Measurements from ENCODE around the gene NID1. TPM values are rescaled to one million over a fixed set of nuclear protein-coding genes. Genes with fewer than 3 reads are reported as not detected.

The NID1 gene
- total RNA-seq, 1 donor from 2014 or later: 32.5 TPM

DNA sequence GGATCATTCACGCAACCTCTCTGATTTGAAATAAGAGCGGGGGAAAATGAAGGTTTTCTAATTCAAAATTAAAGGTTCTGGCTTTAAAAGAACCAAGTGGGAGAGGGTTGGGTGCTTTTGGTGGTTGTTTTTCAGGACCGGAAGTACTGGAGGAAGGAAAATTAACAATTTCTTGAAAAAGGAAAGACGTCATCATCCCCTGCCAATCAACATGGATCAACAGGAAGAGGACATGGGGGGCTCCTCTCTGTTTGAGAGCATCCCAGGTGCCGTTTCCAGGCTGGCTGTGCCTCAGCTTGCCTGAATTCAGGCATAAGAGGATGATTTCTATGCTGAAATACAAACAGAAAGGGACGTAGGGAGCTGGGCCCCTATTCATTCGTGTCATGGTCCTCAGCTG lies 21.6 kb upstream of the NID1 start:
- TF ChIP-seq CTCF (IDR thresholded peaks at IDR 0.05) (no peak), EZH2 (IDR thresholded peaks at IDR 0.05) (no peak), EZH2phosphoT487 (IDR thresholded peaks at IDR 0.05) (no peak)
- Histone ChIP-seq H3K27ac (no peak overlapping the region), H3K4me1 (no peaks in the 10 kb centered on the region), H3K79me2 (ENCODE audit: low read depth) (no peaks in the 10 kb centered on the region), H3K9ac (no peak overlapping the region), H3K36me3 (no peaks in the 10 kb centered on the region), H3K4me3 (no peak overlapping the region), H4K20me1 (ENCODE audit: low read depth) (no peaks in the 10 kb centered on the region), H3F3A (ENCODE audit: low read depth) (no peaks in the 10 kb centered on the region), H3K27me3 (no peaks in the 10 kb centered on the region), H3K9me3 (ENCODE audit: low read depth) (no peaks in the 10 kb centered on the region), H2AFZ (replicated peaks) (no peak overlapping the region), H3K4me2 (no peak overlapping the region)
- H3K36me3 Mint-ChIP-seq: no peaks in the 10 kb centered on the region
- H3K9me3 Mint-ChIP-seq: peaks cover 2% of the 10 kb centered on the region
- DNase-seq (ENCODE audit: low spot score): no peak
- no peak overlapping the region for H3K27ac Mint-ChIP-seq
- peaks cover 6% of the 10 kb centered on the region for H3K27me3 Mint-ChIP-seq (ENCODE audit: insufficient read depth, low read depth)
- no peak overlapping the region for H3K4me3 Mint-ChIP-seq
- peaks cover 2% of the 10 kb centered on the region for H3K4me1 Mint-ChIP-seq

GRCh38 chr1:236085545-236086159 lies 20.8 kb upstream of the NID1 start:
- DNase-seq (ENCODE audit: low spot score): no peak
- no peak overlapping the region for H3K9ac ChIP-seq

GRCh38 chr1:236084386-236084730 lies 19.5 kb upstream of the NID1 start:
- H3K79me2 ChIP-seq (ENCODE audit: low read depth): no peaks in the 10 kb centered on the region
- no peak overlapping the region for H3K4me2 ChIP-seq
- no peaks in the 10 kb centered on the region for H3K4me1 ChIP-seq
- Mint-ChIP-seq H3K36me3 (no peaks in the 10 kb centered on the region), H3K27me3 (ENCODE audit: insufficient read depth, low read depth) (peaks cover 6% of the 10 kb centered on the region), H3K4me1 (no peaks in the 10 kb centered on the region), H3K4me3 (no peak overlapping the region), H3K27ac (no peak overlapping the region), H3K9me3 (peaks cover 2% of the 10 kb centered on the region)
- no peaks in the 10 kb centered on the region for H3K9me3 ChIP-seq (ENCODE audit: low read depth)
- no peaks in the 10 kb centered on the region for H3K36me3 ChIP-seq
- TF ChIP-seq EZH2phosphoT487 (IDR thresholded peaks at IDR 0.05): no peak
- TF ChIP-seq EZH2 (IDR thresholded peaks at IDR 0.05): no peak
- TF ChIP-seq CTCF (IDR thresholded peaks at IDR 0.05): no peak
- no peaks in the 10 kb centered on the region for H3F3A ChIP-seq (ENCODE audit: low read depth)
- no peaks in the 10 kb centered on the region for H3K27me3 ChIP-seq
- no peaks in the 10 kb centered on the region for H4K20me1 ChIP-seq (ENCODE audit: low read depth)
- H3K4me3 ChIP-seq: no peak overlapping the region
- DNase-seq (ENCODE audit: low spot score): no peak
- no peak overlapping the region for H3K27ac ChIP-seq
- H3K9ac ChIP-seq: no peak overlapping the region
- H2AFZ ChIP-seq (replicated peaks): no peak overlapping the region

More at GRCh38 chr1:236085545-236086159, 20.8 kb upstream of the NID1 start:
- H3K79me2 ChIP-seq (ENCODE audit: low read depth): no peaks in the 10 kb centered on the region
- H3K4me1 ChIP-seq: no peaks in the 10 kb centered on the region
- no peaks in the 10 kb centered on the region for H3K9me3 ChIP-seq (ENCODE audit: low read depth)
- H3F3A ChIP-seq (ENCODE audit: low read depth): no peaks in the 10 kb centered on the region
- no peak overlapping the region for H3K27ac ChIP-seq
- no peaks in the 10 kb centered on the region for H3K36me3 ChIP-seq
- Mint-ChIP-seq H3K4me1 (no peaks in the 10 kb centered on the region), H3K36me3 (no peaks in the 10 kb centered on the region), H3K4me3 (no peak overlapping the region), H3K9me3 (peaks cover 2% of the 10 kb centered on the region), H3K27me3 (ENCODE audit: insufficient read depth, low read depth) (peaks cover 6% of the 10 kb centered on the region), H3K27ac (no peak overlapping the region)
- H4K20me1 ChIP-seq (ENCODE audit: low read depth): no peaks in the 10 kb centered on the region
- H3K27me3 ChIP-seq: no peaks in the 10 kb centered on the region
- no peak overlapping the region for H2AFZ ChIP-seq (replicated peaks)
- no peak overlapping the region for H3K4me2 ChIP-seq
- TF ChIP-seq CTCF (IDR thresholded peaks at IDR 0.05) (no peak), EZH2phosphoT487 (IDR thresholded peaks at IDR 0.05) (no peak), EZH2 (IDR thresholded peaks at IDR 0.05) (no peak)
- H3K4me3 ChIP-seq: no peak overlapping the region
